Activated CD8-positive, alpha-beta T cell treated with anti-CD3 and anti-CD28 coated beads for 36 hours (primary cell): ENCODE measurements around the gene CRYGN. TPM values are rescaled to one million over a fixed set of nuclear protein-coding genes. Genes with fewer than 3 reads are reported as not detected.

Experiments
- ATAC-seq: fragments of 200-7000 bp; cut with Tn5 transposase; one replicate; pipeline ENCODE4 v1.10.0; 2021; ENCODE audit warnings: mild to moderate bottlenecking, moderate library complexity
- CTCF ChIA-PET: fragments of 350-600 bp; sonication (Branson Sonifier 250); formaldehyde crosslinking; loops from one replicate; lab custom pipeline; 2021; ENCODE audit warnings: antibody characterized with exemption; lab: Charles Lee
- POLR2A ChIA-PET: fragments of 350-600 bp; sonication (Branson Sonifier 250); formaldehyde crosslinking; loops from one replicate; lab custom pipeline; 2021; ENCODE audit warnings: antibody characterized with exemption; lab: Charles Lee
- DNase-seq: peaks from one replicate; pipeline ENCODE4 v3.0.0-alpha.2; 2020
- H3K27ac Mint-ChIP-seq: one replicate; pipeline ENCODE4 v1.8.0; 2021; ENCODE audit warnings: mild to moderate bottlenecking, mixed read lengths
- H3K27me3 Mint-ChIP-seq: one replicate; pipeline ENCODE4 v1.8.0; 2021; ENCODE audit warnings: mixed read lengths
- H3K36me3 Mint-ChIP-seq: one replicate; pipeline ENCODE4 v1.8.0; 2021; ENCODE audit warnings: low read depth, mixed read lengths
- H3K4me1 Mint-ChIP-seq: one replicate; pipeline ENCODE4 v1.8.0; 2021; ENCODE audit warnings: low read depth, mixed read lengths
- H3K4me3 Mint-ChIP-seq: one replicate; pipeline ENCODE4 v1.8.0; 2021; ENCODE audit warnings: mild to moderate bottlenecking, moderate library complexity, mixed read lengths
- H3K9me3 Mint-ChIP-seq: one replicate; pipeline ENCODE4 v1.8.0; 2021; ENCODE audit warnings: mixed read lengths
- intact Hi-C: fragments of 100-400 bp; cut with micrococcal nuclease; formaldehyde crosslinking; loops from one replicate; pipeline ENCODE4 v1.10.0; 2022
- total RNA-seq, 2 experiments: library from RNA; stranded (reverse); gene quantifications; one replicate each; pipeline ENCODE4 v1.2.3, GENCODE V29; 2021
- TF ChIP-seq, protein P1 (sequence below): fragments of 200-600 bp; IDR thresholded peaks from one replicate; pipeline ENCODE4 v1.8.0; 2022; ENCODE audit warnings: antibody characterized with exemption, mild to moderate bottlenecking

Gene CRYGN
- total RNA-seq, 2 experiments from 2014 or later, result 0.16 to 0.90 TPM

- no peaks in the 10 kb centered on the region for H3K9me3 Mint-ChIP-seq
- intact Hi-C loops, result no loop called here
- ATAC-seq, result no peak
- H3K36me3 Mint-ChIP-seq, result no peaks in the 10 kb centered on the region
- no peak overlapping the region for H3K4me3 Mint-ChIP-seq
- peaks cover 12% of the 10 kb centered on the region for H3K4me1 Mint-ChIP-seq
- ChIA-PET CTCF (interaction anchor here (0.9 to 4.6 kb wide), 5 partner anchors 12 to 65 kb away, joined by 3 to 22 read pairs (median 4); no protein-coding TSS in a partner anchor), POLR2A (no interaction called here)
- TF ChIP-seq, protein P1, sequence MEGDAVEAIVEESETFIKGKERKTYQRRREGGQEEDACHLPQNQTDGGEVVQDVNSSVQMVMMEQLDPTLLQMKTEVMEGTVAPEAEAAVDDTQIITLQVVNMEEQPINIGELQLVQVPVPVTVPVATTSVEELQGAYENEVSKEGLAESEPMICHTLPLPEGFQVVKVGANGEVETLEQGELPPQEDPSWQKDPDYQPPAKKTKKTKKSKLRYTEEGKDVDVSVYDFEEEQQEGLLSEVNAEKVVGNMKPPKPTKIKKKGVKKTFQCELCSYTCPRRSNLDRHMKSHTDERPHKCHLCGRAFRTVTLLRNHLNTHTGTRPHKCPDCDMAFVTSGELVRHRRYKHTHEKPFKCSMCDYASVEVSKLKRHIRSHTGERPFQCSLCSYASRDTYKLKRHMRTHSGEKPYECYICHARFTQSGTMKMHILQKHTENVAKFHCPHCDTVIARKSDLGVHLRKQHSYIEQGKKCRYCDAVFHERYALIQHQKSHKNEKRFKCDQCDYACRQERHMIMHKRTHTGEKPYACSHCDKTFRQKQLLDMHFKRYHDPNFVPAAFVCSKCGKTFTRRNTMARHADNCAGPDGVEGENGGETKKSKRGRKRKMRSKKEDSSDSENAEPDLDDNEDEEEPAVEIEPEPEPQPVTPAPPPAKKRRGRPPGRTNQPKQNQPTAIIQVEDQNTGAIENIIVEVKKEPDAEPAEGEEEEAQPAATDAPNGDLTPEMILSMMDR, result no peak
- H3K27me3 Mint-ChIP-seq, result peaks cover 21% of the 10 kb centered on the region
- no peak overlapping the region for H3K27ac Mint-ChIP-seq
- DNase-seq, result no peak
These were observed 56.1 kb downstream of the CRYGN start for GRCh38 chr7:151383638-151384351.

DNA sequence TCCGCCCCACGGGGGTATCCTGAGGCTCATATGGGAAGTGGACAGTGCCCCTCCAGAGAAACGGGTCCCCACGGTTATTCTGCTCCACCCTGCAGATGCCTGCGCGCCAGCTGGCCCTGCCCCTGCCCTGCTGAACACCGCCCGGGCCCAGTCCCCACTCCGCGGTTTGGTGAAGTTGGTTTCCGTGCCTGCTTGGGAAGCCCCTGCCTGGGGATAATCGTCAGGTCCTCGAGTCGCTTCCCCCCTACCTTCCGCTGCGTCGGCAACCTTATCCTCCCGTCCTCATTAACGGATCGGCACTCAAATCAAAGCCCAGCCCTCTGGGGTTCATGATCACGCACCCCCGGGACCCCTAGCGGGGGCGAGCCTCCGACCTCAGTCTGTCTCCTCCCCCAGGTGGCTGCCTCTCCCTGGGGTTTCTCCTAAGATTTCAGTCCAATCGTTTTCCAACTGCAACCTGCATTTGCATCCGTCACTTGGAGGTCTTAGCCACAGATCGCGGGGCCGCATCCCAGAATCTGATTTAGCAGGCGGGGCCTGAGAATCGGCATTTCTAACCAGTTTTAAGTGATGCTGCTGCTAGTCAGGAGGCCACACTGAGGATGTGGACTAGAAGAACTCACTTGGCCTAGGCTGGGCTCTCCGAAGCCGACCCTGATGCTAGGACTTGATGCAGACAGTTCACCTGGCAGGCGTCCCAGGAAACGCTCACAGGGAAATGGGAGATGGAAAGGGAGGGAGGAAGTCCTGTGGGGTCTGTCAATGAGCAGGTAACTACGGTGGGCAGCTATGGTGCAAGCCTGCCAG, 57.7 kb downstream of the CRYGN start:
- Mint-ChIP-seq H3K4me1 (peaks cover 12% of the 10 kb centered on the region), H3K4me3 (peak overlapping the region; percentile 60), H3K9me3 (no peaks in the 10 kb centered on the region), H3K36me3 (no peaks in the 10 kb centered on the region), H3K27ac (no peak overlapping the region), H3K27me3 (peaks cover 21% of the 10 kb centered on the region)
- TF ChIP-seq, protein P1, result no peak
- POLR2A ChIA-PET, result interaction anchor here (0.9 kb wide), 1 partner anchor 10 kb away, joined by 3 read pairs; no protein-coding TSS in a partner anchor
- CTCF ChIA-PET, result interaction anchor here (2.1 to 4.6 kb wide), 2 partner anchors 13 to 66 kb away, joined by 5 to 22 read pairs; no protein-coding TSS in a partner anchor
- intact Hi-C loops, result no loop called here
- ATAC-seq, result peak; percentile 46
- DNase-seq, result peak; percentile 44

DNA sequence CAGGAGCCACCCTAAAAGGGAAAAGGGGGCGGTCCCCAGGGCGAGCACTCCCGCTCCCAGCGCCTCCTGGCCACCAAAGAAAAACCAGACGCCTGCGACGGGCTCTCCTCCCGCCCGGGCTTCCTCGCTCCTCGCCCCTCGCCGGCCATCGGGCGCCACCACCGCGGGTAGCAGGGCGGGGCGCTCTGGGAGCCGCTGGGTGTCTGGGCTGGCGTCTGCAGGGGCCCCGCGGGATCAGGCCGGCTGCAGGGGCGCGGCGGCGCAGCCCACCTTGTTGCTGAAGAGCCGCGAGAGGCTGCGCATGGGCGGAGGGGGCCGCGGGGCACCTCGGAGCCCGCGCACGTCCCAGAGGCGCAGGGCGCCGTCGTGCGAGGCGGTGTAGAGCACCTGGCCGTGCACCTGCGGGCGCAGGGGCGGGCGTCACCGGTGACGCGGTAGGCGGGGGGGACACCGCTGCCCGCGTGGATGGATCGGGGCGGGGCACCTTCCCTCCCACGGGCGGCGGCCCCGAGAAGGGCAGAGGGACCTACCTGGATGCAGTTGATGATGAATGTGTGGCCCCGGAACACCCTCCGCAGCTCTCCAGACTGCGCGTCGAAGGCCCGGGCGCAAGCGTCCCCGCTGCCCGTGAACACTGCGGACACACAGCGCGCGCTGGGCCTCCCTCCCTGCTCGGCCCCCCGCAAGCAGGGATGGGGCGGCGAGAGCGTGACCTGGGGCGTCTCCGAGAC, 58.4 kb downstream of the CRYGN start:
- ChIA-PET CTCF (interaction anchor here (1.4 to 4.6 kb wide), 2 partner anchors 66 to 67 kb away, joined by 4 to 22 read pairs; no protein-coding TSS in a partner anchor), POLR2A (interaction anchor here (0.6 to 1.6 kb wide), 3 partner anchors 10 to 55 kb away, joined by 3 read pairs; no protein-coding TSS in a partner anchor)
- TF ChIP-seq, protein P1, result no peak
- H3K9me3 Mint-ChIP-seq, result no peaks in the 10 kb centered on the region
- H3K4me1 Mint-ChIP-seq, result peaks cover 12% of the 10 kb centered on the region
- intact Hi-C loops, result no loop called here
- DNase-seq (peak; percentile 44), ATAC-seq (peak; percentile 66)
- no peaks in the 10 kb centered on the region for H3K36me3 Mint-ChIP-seq
- peaks cover 21% of the 10 kb centered on the region for H3K27me3 Mint-ChIP-seq
- no peak overlapping the region for H3K27ac Mint-ChIP-seq
- peak overlapping the region; percentile 60 for H3K4me3 Mint-ChIP-seq

GRCh38 chr7:151381098-151381347, 58.9 kb downstream of the CRYGN start:
- no peaks in the 10 kb centered on the region for H3K9me3 Mint-ChIP-seq
- DNase-seq, result no peak
- ChIA-PET CTCF (interaction anchor here (0.7 to 4.6 kb wide), 4 partner anchors 13 to 68 kb away, joined by 3 to 22 read pairs (median 4); no protein-coding TSS in a partner anchor), POLR2A (interaction anchor here (0.6 to 1.6 kb wide), 2 partner anchors 24 to 56 kb away, joined by 3 read pairs; no protein-coding TSS in a partner anchor)
- H3K4me3 Mint-ChIP-seq, result no peak overlapping the region
- TF ChIP-seq, protein P1, result no peak
- peaks cover 21% of the 10 kb centered on the region for H3K27me3 Mint-ChIP-seq
- no peak overlapping the region for H3K27ac Mint-ChIP-seq
- H3K36me3 Mint-ChIP-seq, result no peaks in the 10 kb centered on the region
- H3K4me1 Mint-ChIP-seq, result peaks cover 12% of the 10 kb centered on the region
- ATAC-seq, result no peak
- intact Hi-C loops, result no loop called here
